CD4-positive, alpha-beta memory T cell (primary cell): ENCODE data around the gene DOCK11. TPM values are rescaled to one million over a fixed set of nuclear protein-coding genes. Genes with fewer than 3 reads are reported as not detected.

Experiments
- CTCF ChIA-PET: fragments of 350-600 bp; sonication (Branson Sonifier 250); formaldehyde crosslinking; loops from one replicate; lab custom pipeline; 2021; ENCODE audit warnings: inconsistent platforms; ENCODE audit not compliant: partially characterized antibody; lab: Charles Lee
- POLR2A ChIA-PET: fragments of 350-600 bp; sonication (Branson Sonifier 250); formaldehyde crosslinking; loops from one replicate; lab custom pipeline; 2021; ENCODE audit not compliant: partially characterized antibody; lab: Charles Lee
- DNase-seq, 5 donors: peaks; one replicate each; pipeline versions ENCODE4 v3.0.0 to v3.0.0-alpha.2; 2020 to 2022; ENCODE audit warnings: mixed read lengths in 1 of 5
- H3K27ac ChIP-seq: one replicate; pipeline ENCODE4 v1.7.0; 2013; ENCODE audit warnings: low read depth, low read length
- H3K27me3 ChIP-seq: 2 replicates; pipeline ENCODE4 v1.7.0; 2013; ENCODE audit warnings: mild to moderate bottlenecking, low read length, moderate library complexity; ENCODE audit not compliant: insufficient read depth
- H3K36me3 ChIP-seq: 2 replicates; pipeline ENCODE4 v1.7.0; 2013; ENCODE audit warnings: mild to moderate bottlenecking, low read length, moderate library complexity; ENCODE audit not compliant: insufficient read depth
- H3K4me1 ChIP-seq: 2 replicates; pipeline ENCODE4 v1.7.0; 2013; ENCODE audit warnings: mild to moderate bottlenecking, low read length, moderate library complexity; ENCODE audit not compliant: insufficient read depth
- H3K4me3 ChIP-seq, 2 donors: one replicate each; pipeline ENCODE4 v1.7.0; 2013; ENCODE audit warnings: low read length in 2 of 2, mild to moderate bottlenecking in 1 of 2
- H3K9me3 ChIP-seq, 2 donors: one replicate each; pipeline ENCODE4 v1.7.0; 2013; ENCODE audit warnings: low read length in 2 of 2, control low read depth in 1 of 2; ENCODE audit not compliant: control insufficient read depth in 1 of 2
- H3K27ac Mint-ChIP-seq, 7 donors: one replicate each; pipeline ENCODE4 v1.8.0; 2020 to 2021; ENCODE audit warnings: mixed read lengths in 7 of 7, mild to moderate bottlenecking in 6 of 7, inconsistent platforms in 3 of 7, moderate library complexity in 3 of 7
- H3K27me3 Mint-ChIP-seq, 2 donors: one replicate each; pipeline ENCODE4 v1.8.0; 2020 to 2021; ENCODE audit warnings: mixed read lengths in 2 of 2
- H3K36me3 Mint-ChIP-seq, 2 donors: one replicate each; pipeline ENCODE4 v1.8.0; 2020 to 2021; ENCODE audit warnings: mixed read lengths in 2 of 2, inconsistent platforms in 1 of 2, mild to moderate bottlenecking in 1 of 2
- H3K4me1 Mint-ChIP-seq, 4 donors: one replicate each; pipeline ENCODE4 v1.8.0; 2020 to 2021; ENCODE audit warnings: mixed read lengths in 4 of 4, mild to moderate bottlenecking in 1 of 4
- H3K4me3 Mint-ChIP-seq, 8 donors: one replicate each; pipeline ENCODE4 v1.8.0; 2020 to 2021; ENCODE audit warnings: mixed read lengths in 8 of 8, mild to moderate bottlenecking in 7 of 8, moderate library complexity in 6 of 8, inconsistent platforms in 3 of 8
- H3K9me3 Mint-ChIP-seq, 8 donors: one replicate each; pipeline ENCODE4 v1.8.0; 2020 to 2021; ENCODE audit warnings: mixed read lengths in 8 of 8, mild to moderate bottlenecking in 5 of 8, inconsistent platforms in 3 of 8, moderate library complexity in 1 of 8
- intact Hi-C: fragments of 100-400 bp; cut with micrococcal nuclease; formaldehyde crosslinking; loops from one replicate; pipeline ENCODE4 v1.15.1; 2023
- polyA plus RNA-seq, 2 donors: library from polyadenylated mRNA; unstranded; fragments of 300-500 nt; fragmentation: Illumina TruSeq; gene quantifications; one replicate each; pipeline ENCODE4 v1.2.3, GENCODE V29; 2021
- total RNA-seq, 2 experiments: library from RNA; stranded (reverse); gene quantifications; one replicate each; pipeline ENCODE4 v1.2.3, GENCODE V29; 2021

The DOCK11 gene
- total and polyA plus RNA-seq, 4 experiments from 2014 or later, result 14.5 to 112 (median 75.0) TPM

- peaks cover 0 to 16% of the 10 kb centered on the region in 2 donors for H3K36me3 Mint-ChIP-seq
Observed at GRCh38 chrX:118493016-118493415, 2.6 kb upstream of the DOCK11 start.

DNA sequence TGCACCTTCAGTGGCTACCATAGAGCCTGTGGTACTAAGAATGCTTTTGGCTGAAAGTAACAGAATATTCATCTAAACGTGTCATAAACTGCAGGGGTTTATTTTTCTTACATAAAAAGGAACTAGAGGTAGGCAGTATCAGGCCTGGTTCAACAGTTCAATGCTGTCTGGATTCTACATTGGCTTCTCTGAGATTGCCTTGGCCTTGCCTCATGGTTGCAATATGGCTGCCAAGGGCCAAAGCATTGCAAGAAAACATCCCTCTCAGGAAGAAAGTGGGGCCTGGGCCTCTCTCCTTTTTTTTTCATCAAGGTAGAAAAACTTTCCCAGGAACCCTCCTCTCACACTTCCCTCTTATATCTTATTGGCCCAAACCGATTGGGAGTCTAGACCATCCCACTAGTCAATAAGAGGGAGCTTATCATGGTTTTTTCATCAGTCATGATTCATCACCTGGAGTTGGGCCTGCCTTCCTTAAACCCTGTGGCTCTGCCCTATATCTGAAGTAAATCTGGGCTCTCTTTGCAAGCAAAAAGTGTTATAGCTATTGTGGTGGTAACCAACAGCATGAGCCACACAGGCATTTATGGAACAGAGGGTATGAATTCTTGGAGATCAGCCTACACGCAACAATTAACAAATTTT lies 1.8 kb upstream of the DOCK11 start:
- DNase-seq, result no peak
- Mint-ChIP-seq H3K4me3 (no peak overlapping the region), H3K36me3 (peaks cover 0 to 17% of the 10 kb centered on the region in 2 donors), H3K27me3 (no peaks in the 10 kb centered on the region), H3K27ac (peak overlapping the region in 3 of 7 donors; percentile 35 to 94 (median 93)), H3K9me3 (no peaks in the 10 kb centered on the region), H3K4me1 (peaks cover 4 to 31% (median 16%) of the 10 kb centered on the region in 4 donors)
- CTCF ChIA-PET, result no interaction called here
- H3K9me3 ChIP-seq, result no peaks in the 10 kb centered on the region
- no peak overlapping the region for H3K27ac ChIP-seq
- intact Hi-C loops, result no loop called here
- no peaks in the 10 kb centered on the region for H3K27me3 ChIP-seq
- peaks cover 24% of the 10 kb centered on the region for H3K4me1 ChIP-seq
- POLR2A ChIA-PET, result interaction anchor here (10.0 kb wide), 1 partner anchor 40 kb away, joined by 289 read pairs; no protein-coding TSS in a partner anchor
- H3K4me3 ChIP-seq, result no peak overlapping the region
- no peaks in the 10 kb centered on the region for H3K36me3 ChIP-seq

More at GRCh38 chrX:118493016-118493415, 2.6 kb upstream of the DOCK11 start:
- Histone ChIP-seq H3K36me3 (no peaks in the 10 kb centered on the region), H3K27ac (no peak overlapping the region), H3K27me3 (no peaks in the 10 kb centered on the region), H3K4me1 (peaks cover 17% of the 10 kb centered on the region), H3K9me3 (no peaks in the 10 kb centered on the region), H3K4me3 (no peak overlapping the region)
- Mint-ChIP-seq H3K27ac (peak overlapping the region in 3 of 7 donors; percentile 2 to 87 (median 64)), H3K4me1 (peaks cover 3 to 23% (median 12%) of the 10 kb centered on the region in 4 donors), H3K27me3 (no peaks in the 10 kb centered on the region), H3K9me3 (peaks cover 0 to 1% (median 0%) of the 10 kb centered on the region in 8 donors), H3K4me3 (no peak overlapping the region)
- no peak for DNase-seq
- intact Hi-C loops, result no loop called here
- ChIA-PET CTCF (no interaction called here), POLR2A (no interaction called here)

DNA sequence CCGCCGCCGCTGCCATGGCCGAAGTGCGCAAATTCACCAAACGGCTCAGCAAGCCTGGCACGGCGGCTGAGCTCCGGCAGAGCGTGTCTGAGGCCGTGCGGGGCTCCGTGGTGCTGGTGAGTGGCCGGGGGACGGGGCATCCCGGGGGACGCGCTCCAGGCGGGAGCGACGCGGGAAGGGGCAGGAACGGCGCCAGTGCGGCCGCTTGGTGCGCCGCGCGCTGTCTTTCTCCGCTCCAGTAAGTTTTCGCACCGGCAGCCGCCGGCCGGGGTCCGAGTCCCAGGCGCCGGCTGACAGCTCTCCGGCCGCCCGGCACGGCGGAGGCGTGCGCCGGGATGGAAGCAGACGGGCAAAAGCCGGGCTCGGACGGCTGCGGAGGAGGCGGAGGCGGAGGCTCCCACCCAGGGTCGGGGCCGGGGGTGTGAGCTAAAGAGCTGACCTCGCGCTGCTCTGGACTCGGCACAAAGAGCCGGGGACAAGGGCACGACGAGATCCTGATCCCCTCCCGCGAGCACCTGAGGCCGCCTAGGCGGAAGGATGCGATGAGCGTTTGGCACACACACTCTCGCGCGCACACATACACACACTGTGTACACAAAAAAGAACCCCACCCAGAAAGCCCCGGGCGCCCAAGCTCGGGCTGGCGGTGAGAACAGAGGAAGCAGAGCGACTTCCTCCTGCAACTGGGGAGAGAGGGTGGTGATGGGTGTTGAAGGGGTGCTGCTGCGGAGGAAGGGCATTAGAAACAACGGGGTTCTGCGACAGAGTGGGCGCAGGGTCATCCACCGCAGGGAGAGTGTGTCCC lies 545 bp downstream of the DOCK11 start:
- CTCF ChIA-PET, result interaction anchor here (0.9 to 4.1 kb wide), 8 partner anchors 10 to 52 kb away, joined by 3 to 18 read pairs (median 4); no protein-coding TSS in a partner anchor
- peak; percentile 77 to 91 (median 83) for DNase-seq
- Mint-ChIP-seq H3K4me1 (peaks cover 10 to 41% (median 22%) of the 10 kb centered on the region in 4 donors), H3K4me3 (peak overlapping the region; percentile 94 to 100 (median 99)), H3K36me3 (peaks cover 0 to 24% of the 10 kb centered on the region in 2 donors), H3K27me3 (no peaks in the 10 kb centered on the region), H3K9me3 (no peaks in the 10 kb centered on the region), H3K27ac (peak overlapping the region; percentile 94 to 99 (median 98))
- H3K27ac ChIP-seq, result peak overlapping the region; percentile 83
- intact Hi-C loops, result loop anchor here (1.0 to 5.0 kb wide), 4 partner anchors 33 to 150 kb away; partner anchors contain the start of gene WDR44
- POLR2A ChIA-PET, result interaction anchor here (0.6 to 10.0 kb wide), 25 partner anchors 9 to 1078 kb away, joined by 3 to 289 read pairs (median 6); partner anchors contain the start of genes UBE2A and WDR44
- H3K9me3 ChIP-seq, result no peaks in the 10 kb centered on the region
- H3K36me3 ChIP-seq, result no peaks in the 10 kb centered on the region
- H3K4me1 ChIP-seq, result peaks cover 36% of the 10 kb centered on the region
- H3K4me3 ChIP-seq, result peak overlapping the region; percentile 83 to 91
- H3K27me3 ChIP-seq, result no peaks in the 10 kb centered on the region

DNA sequence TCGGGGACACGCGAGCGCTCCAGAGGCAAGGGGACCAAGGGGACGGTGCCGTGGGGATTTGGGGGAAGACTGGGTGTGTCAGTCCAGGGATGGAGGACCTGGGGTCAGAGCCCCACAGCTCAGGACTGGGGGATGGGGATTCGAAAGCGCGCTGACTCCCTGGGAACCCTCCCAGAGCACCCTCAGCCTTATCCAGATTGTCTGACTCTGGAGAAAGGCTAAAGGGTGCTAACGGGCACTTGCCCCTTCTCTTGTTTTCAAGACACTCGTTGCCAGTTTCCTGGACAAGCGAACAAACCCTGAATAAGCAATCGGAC lies 1.1 kb downstream of the DOCK11 start:
- peaks cover 42% of the 10 kb centered on the region for H3K4me1 ChIP-seq
- no peaks in the 10 kb centered on the region for H3K27me3 Mint-ChIP-seq
- no peaks in the 10 kb centered on the region for H3K9me3 Mint-ChIP-seq
- H3K27ac ChIP-seq, result peak overlapping the region; percentile 83
- H3K27me3 ChIP-seq, result no peaks in the 10 kb centered on the region
- ChIA-PET CTCF (interaction anchor here (1.4 to 4.1 kb wide), 5 partner anchors 9 to 56 kb away, joined by 5 to 18 read pairs (median 7); no protein-coding TSS in a partner anchor), POLR2A (interaction anchor here (0.6 to 10.0 kb wide), 20 partner anchors 8 to 1078 kb away, joined by 3 to 289 read pairs (median 6); partner anchors contain the start of genes UBE2A and WDR44)
- H3K36me3 ChIP-seq, result no peaks in the 10 kb centered on the region
- H3K4me3 ChIP-seq, result peak overlapping the region; percentile 83 to 91
- H3K4me3 Mint-ChIP-seq, result peak overlapping the region; percentile 94 to 100 (median 99)
- intact Hi-C loops, result loop anchor here (1.0 to 5.0 kb wide), 5 partner anchors 28 to 150 kb away; partner anchors contain the start of gene WDR44
- peaks cover 10 to 41% (median 23%) of the 10 kb centered on the region in 4 donors for H3K4me1 Mint-ChIP-seq
- H3K27ac Mint-ChIP-seq, result peak overlapping the region; percentile 94 to 99 (median 98)
- H3K9me3 ChIP-seq, result no peaks in the 10 kb centered on the region
- H3K36me3 Mint-ChIP-seq, result peaks cover 0 to 27% of the 10 kb centered on the region in 2 donors
- no peak for DNase-seq

DNA sequence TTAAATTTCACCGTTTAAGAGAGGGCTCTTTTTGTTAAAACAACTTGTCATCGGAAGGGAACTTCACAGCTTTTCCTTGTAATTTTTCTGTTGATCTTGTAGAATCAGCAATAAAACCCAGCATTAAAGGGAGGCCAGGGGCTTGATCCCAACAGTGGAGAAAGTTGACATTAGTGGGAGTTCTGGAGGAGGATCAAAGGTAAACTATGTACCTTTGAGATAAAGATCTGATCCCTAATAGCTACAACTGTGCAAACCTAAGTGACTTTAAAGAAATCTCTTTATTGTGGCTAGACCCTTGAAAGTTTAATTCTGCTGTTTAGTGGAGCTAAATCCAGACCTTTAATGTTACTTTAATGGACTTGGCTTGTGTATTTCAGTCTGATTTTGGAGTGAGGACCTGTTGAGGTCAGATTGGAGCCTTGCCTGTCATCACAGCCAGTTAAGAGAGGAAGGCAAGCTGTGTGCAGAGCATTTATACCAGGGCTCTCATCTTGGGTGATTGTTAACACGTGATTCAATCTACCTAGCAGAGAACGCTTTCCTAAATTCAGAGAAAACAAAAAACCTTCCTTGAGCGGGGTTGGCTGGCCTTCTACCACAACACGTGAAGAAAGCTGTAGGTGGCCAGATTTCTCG lies 1.7 kb downstream of the DOCK11 start:
- no peaks in the 10 kb centered on the region for H3K36me3 ChIP-seq
- intact Hi-C loops, result loop anchor here (1.0 to 5.0 kb wide), 3 partner anchors 27 to 105 kb away; no protein-coding TSS in a partner anchor
- no peaks in the 10 kb centered on the region for H3K9me3 Mint-ChIP-seq
- POLR2A ChIA-PET, result interaction anchor here (0.9 to 10.0 kb wide), 16 partner anchors 9 to 1077 kb away, joined by 3 to 289 read pairs (median 8); partner anchors contain the start of genes UBE2A and WDR44
- H3K4me3 Mint-ChIP-seq, result peak overlapping the region; percentile 94 to 100 (median 99)
- peak; percentile 24 to 47 (median 42) for DNase-seq
- peaks cover 0 to 32% of the 10 kb centered on the region in 2 donors for H3K36me3 Mint-ChIP-seq
- H3K9me3 ChIP-seq, result no peaks in the 10 kb centered on the region
- peak overlapping the region; percentile 83 for H3K27ac ChIP-seq
- H3K27me3 Mint-ChIP-seq, result no peaks in the 10 kb centered on the region
- CTCF ChIA-PET, result interaction anchor here (1.4 to 4.1 kb wide), 5 partner anchors 9 to 55 kb away, joined by 5 to 18 read pairs (median 7); no protein-coding TSS in a partner anchor
- peak overlapping the region; percentile 94 to 99 (median 98) for H3K27ac Mint-ChIP-seq
- peaks cover 48% of the 10 kb centered on the region for H3K4me1 ChIP-seq
- H3K4me3 ChIP-seq, result peak overlapping the region; percentile 83 to 91
- no peaks in the 10 kb centered on the region for H3K27me3 ChIP-seq
- H3K4me1 Mint-ChIP-seq, result peaks cover 16 to 47% (median 29%) of the 10 kb centered on the region in 4 donors

- no peaks in the 10 kb centered on the region for H3K27me3 ChIP-seq
- ChIA-PET CTCF (interaction anchor here (2.0 to 4.1 kb wide), 2 partner anchors 31 to 34 kb away, joined by 11 to 18 read pairs; no protein-coding TSS in a partner anchor), POLR2A (interaction anchor here (3.6 to 10.0 kb wide), 4 partner anchors 10 to 53 kb away, joined by 13 to 289 read pairs (median 50); no protein-coding TSS in a partner anchor)
- no peaks in the 10 kb centered on the region for H3K36me3 ChIP-seq
- H3K4me1 ChIP-seq, result peaks cover 58% of the 10 kb centered on the region
- Mint-ChIP-seq H3K4me3 (peak overlapping the region; percentile 29 to 100 (median 98)), H3K27me3 (no peaks in the 10 kb centered on the region), H3K36me3 (peaks cover 0 to 35% of the 10 kb centered on the region in 2 donors), H3K4me1 (peaks cover 24 to 58% (median 37%) of the 10 kb centered on the region in 4 donors), H3K9me3 (no peaks in the 10 kb centered on the region), H3K27ac (peak overlapping the region; percentile 17 to 99 (median 94))
- DNase-seq, result no peak
- no peaks in the 10 kb centered on the region for H3K9me3 ChIP-seq
- H3K4me3 ChIP-seq, result peak overlapping the region in 1 of 2 donors; percentile 83
- intact Hi-C loops, result loop anchor here (5.0 kb wide), 1 partner anchor 104 kb away; no protein-coding TSS in a partner anchor
- H3K27ac ChIP-seq, result peak overlapping the region; percentile 83
Observed at GRCh38 chrX:118498351-118498750, 2.7 kb downstream of the DOCK11 start.
